K562 (cell line): ENCODE measurements around the gene DYRK2. TPM values are rescaled to one million over a fixed set of nuclear protein-coding genes. Genes with fewer than 3 reads are reported as not detected.
A peak's percentile ranks its signal among the peaks of the same experiment; 100 is the strongest.

ENCODE experiments used
- ATAC-seq: fragments of 200-7000 bp; cut with Tn5 transposase; 3 replicates; pipeline ENCODE4 v1.9.1; 2020; ENCODE audit warnings: moderate library complexity
- BruUV-seq: library from RNA; stranded (reverse); fragments of 400-500 nt; replicated peaks from 2 replicates; lab custom pipeline; 2021; lab: Mats Ljungman, UMichigan
- CTCF ChIA-PET: fragments of 300-600 bp; formaldehyde crosslinking; extraction: SDS; loops from one replicate; lab custom pipeline; 2021; ENCODE audit warnings: low intra/inter-chr PET ratio; lab: Yijun Ruan, JAX
- POLR2A ChIA-PET: fragments of 300-600, 350-650 bp; sonication (Branson Sonifier 250); formaldehyde crosslinking; extraction: SDS; loops from one replicate; lab custom pipeline; 2021; ENCODE audit warnings: antibody characterized with exemption, inconsistent platforms; lab: Yijun Ruan, JAX
- DNase-seq, 4 experiments: peaks; one replicate each; pipeline versions ENCODE4 v3.0.0 to v3.0.0-alpha.2; 2011 to 2018; ENCODE audit warnings: low spot score in 3 of 4, mixed read lengths in 3 of 4; ENCODE audit errors: extremely low read depth in 1 of 4
- FAIRE-seq: peaks from 2 replicates; lab custom pipeline; 2011; peaks lifted over from hg19 to GRCh38; lab: Jason Lieb, UNC
- H2AFZ ChIP-seq: 2 replicates; pipeline ENCODE4 v1.6.0; 2011; ENCODE audit warnings: low read depth, low read length, control low read depth, inconsistent platforms
- H3K27ac ChIP-seq: fragments of 200-600 bp; 3 replicates; pipeline ENCODE4 v1.8.0; 2011; ENCODE audit warnings: low read depth, mild to moderate bottlenecking, control low read depth, inconsistent platforms, low read length, moderate library complexity, mixed read lengths; ENCODE audit errors: extremely low read depth
- H3K27me3 ChIP-seq, 2 experiments: fragments of 300-600 bp in 1 of 2; 2 replicates in 1 of 2; 3 replicates in 1 of 2; pipeline versions ENCODE4 v1.6.0 to v1.8.0; 2011; ENCODE audit warnings: inconsistent platforms in 2 of 2, low read length in 2 of 2, mild to moderate bottlenecking in 1 of 2, mixed read lengths in 1 of 2, moderate library complexity in 1 of 2; ENCODE audit not compliant: control insufficient read depth in 2 of 2, insufficient read depth in 2 of 2
- H3K36me3 ChIP-seq: fragments of 300-600 bp; 3 replicates; pipeline ENCODE4 v1.8.0; 2011; ENCODE audit warnings: mild to moderate bottlenecking, low read length, inconsistent platforms; ENCODE audit not compliant: control insufficient read depth, insufficient read depth
- H3K4me1 ChIP-seq, 2 experiments: fragments of 200-600 bp in 1 of 2; replicated peaks in 1 of 2; 2 replicates in 1 of 2; 3 replicates in 1 of 2; pipeline versions ENCODE4 v1.5.1 to v1.8.0; 2011; ENCODE audit warnings: inconsistent platforms in 2 of 2, low read length in 2 of 2, mild to moderate bottlenecking in 1 of 2, mixed read lengths in 1 of 2, moderate library complexity in 1 of 2; ENCODE audit not compliant: control insufficient read depth in 2 of 2, insufficient read depth in 2 of 2
- H3K4me2 ChIP-seq: 2 replicates; pipeline ENCODE4 v1.6.1; 2011; ENCODE audit warnings: low read length, control low read depth, inconsistent platforms, mixed read lengths; ENCODE audit not compliant: insufficient read depth
- H3K4me3 ChIP-seq: fragments of 200-600 bp; sonication (generic), shearing (Covaris generic); 2 replicates; pipeline ENCODE4 v1.5.1; 2016; ENCODE audit warnings: control low read depth, inconsistent platforms
- H3K79me2 ChIP-seq: fragments of 200-600 bp; 3 replicates; pipeline ENCODE4 v1.8.0; 2011; ENCODE audit warnings: low read length, inconsistent platforms; ENCODE audit not compliant: control insufficient read depth, insufficient read depth
- H3K9ac ChIP-seq, 2 experiments: 2 replicates each; pipeline versions ENCODE4 v1.6.0 to v1.6.1; 2011; ENCODE audit warnings: low read depth in 2 of 2, low read length in 2 of 2, control low read depth in 1 of 2, inconsistent platforms in 1 of 2, mild to moderate bottlenecking in 1 of 2, mixed read lengths in 1 of 2; ENCODE audit not compliant: insufficient read depth in 1 of 2
- H3K9me1 ChIP-seq: one replicate; pipeline ENCODE4 v1.6.0; 2011; ENCODE audit warnings: inconsistent platforms, mild to moderate bottlenecking, low read length, moderate library complexity; ENCODE audit not compliant: control insufficient read depth, insufficient read depth
- H3K9me3 ChIP-seq: replicated peaks from 2 replicates; pipeline ENCODE4 v1.5.1; 2011; ENCODE audit warnings: low read depth, low read length, inconsistent platforms; ENCODE audit not compliant: control insufficient read depth, insufficient read depth
- H4K20me1 ChIP-seq: replicated peaks from 2 replicates; pipeline ENCODE4 v1.6.1; 2011; ENCODE audit warnings: low read length, inconsistent platforms, mixed read lengths; ENCODE audit not compliant: control insufficient read depth, insufficient read depth
- BDP1 ChIP-seq: IDR thresholded peaks from 3 replicates; pipeline ENCODE4 v1.6.1; 2011; ENCODE audit not compliant: insufficient read length, insufficient read depth
- GABPA ChIP-seq: fragments of 200-800 bp; sonication (Bioruptor generic); conservative IDR thresholded peaks from 2 replicates; pipeline ENCODE4 v1.6.1; 2016; ENCODE audit warnings: low read depth, missing genetic modification characterization, missing compliant biosample characterization
- HDAC3 ChIP-seq: fragments of 450-650 bp; IDR thresholded peaks from 2 replicates; pipeline ENCODE4 v1.6.1; 2018; ENCODE audit warnings: borderline replicate concordance, mild to moderate bottlenecking, moderate library complexity; ENCODE audit not compliant: partially characterized antibody
- NR2C2 ChIP-seq, 2 experiments: fragments of 200-800 bp in 1 of 2; sonication (Bioruptor generic) in 1 of 2; sonication (generic) in 1 of 2; formaldehyde crosslinking in 1 of 2; IDR thresholded peaks; 2 replicates each; pipeline versions ENCODE4 v1.6.1 to v1.8.0; 2016 to 2022; ENCODE audit warnings: mild to moderate bottlenecking in 1 of 2, missing compliant biosample characterization in 1 of 2, missing genetic modification characterization in 1 of 2, missing genetic modification reagents in 1 of 2
- SPI1 ChIP-seq: IDR thresholded peaks from 2 replicates; pipeline ENCODE4 v1.6.1; 2011; ENCODE audit warnings: low read depth, low read length, control low read depth, borderline replicate concordance
- ZNF395 ChIP-seq: fragments of 200-800 bp; sonication (Bioruptor generic); IDR thresholded peaks from 2 replicates; pipeline ENCODE4 v1.6.1; 2017; ENCODE audit warnings: missing genetic modification characterization, missing compliant biosample characterization
- ZNF589 ChIP-seq: fragments of 200-800 bp; sonication (Bioruptor generic); IDR thresholded peaks from 2 replicates; pipeline ENCODE4 v1.6.1; 2016; ENCODE audit warnings: low read depth, missing genetic modification characterization, missing compliant biosample characterization
- ZNF75A ChIP-seq: fragments of 450-650 bp; formaldehyde crosslinking; IDR thresholded peaks from 2 replicates; pipeline ENCODE4 v1.4.0; 2020; ENCODE audit warnings: mild to moderate bottlenecking
- whole genome bisulfite sequencing: fragments of 100-300 bp; shearing (Covaris generic); methylation state at CpG from one replicate; pipeline ENCODE4 v1.1.6; 2016; ENCODE audit warnings: low coverage, mixed read lengths; ENCODE audit not compliant: insufficient coverage; ENCODE audit errors: missing lambda C conversion rate; 5-methylcytosine and 5-hydroxymethylcytosine counted together
- in situ Hi-C: fragments of 300-500 bp; cut with MboI; formaldehyde crosslinking; loops from 4 replicates; pipeline ENCODE4 v1.15.0; 2018; ENCODE audit warnings: inconsistent platforms, mixed read lengths
- intact Hi-C: fragments of 100-400 bp; cut with micrococcal nuclease; formaldehyde crosslinking; loops from 2 replicates; pipeline ENCODE4 v1.14.2; 2022
- polyA plus RNA-seq, 8 experiments: library from polyadenylated mRNA; depleted of rRNA in 4 of 8; stranded (reverse) in 5 of 8; unstranded in 3 of 8; fragments of >200 nt; fragmentation: Nextera tagmentation in 2 of 8; fragmentation: Illumina TruSeq in 1 of 8; extraction: Ambion mirVana in 2 of 8; extraction: Trizol in 1 of 8; gene quantifications; 2 replicates each; pipeline versions ENCODE4 v1.2.1 to v1.2.3, GENCODE V29; 2011 to 2014; ENCODE audit warnings: inconsistent platforms in 1 of 8, missing spikeins in 1 of 8
- total RNA-seq, 7 experiments: library from RNA; depleted of rRNA in 6 of 7; stranded (reverse); fragments of >200 nt in 6 of 7; fragmentation: Illumina TruSeq in 2 of 7; extraction: Trizol in 2 of 7; gene quantifications; 2 replicates each; pipeline versions ENCODE4 v1.2.1 to v1.2.3, GENCODE V29; 2011 to 2021; ENCODE audit warnings: low replicate concordance in 1 of 7
- TF ChIP-seq, protein P1 (sequence below): sonication (generic); formaldehyde crosslinking; IDR thresholded peaks from 2 replicates; pipeline ENCODE4 v1.8.1; 2023; ENCODE audit warnings: missing genetic modification reagents, mild to moderate bottlenecking, borderline replicate concordance
- TF ChIP-seq, protein P2 (sequence below): fragments of 200-800 bp; sonication (Bioruptor generic); IDR thresholded peaks from 2 replicates; pipeline ENCODE4 v1.6.1; 2017; ENCODE audit warnings: missing genetic modification characterization, missing compliant biosample characterization

Gene DYRK2
- total and polyA plus RNA-seq, 9 of the 15 experiments (the other 6 are each of a cell fraction or from before 2014, with no cell fraction given) = 1.7 to 15.4 (median 8.4) TPM

GRCh38 chr12:67630373-67631088 lies 18.0 kb upstream of the DYRK2 start:
- 7% methylated on average over 7 of the region's 7 CpGs for WGBS
- peak overlapping the region; percentile 20; the same call in 1 of the 2 replicates for H2AFZ ChIP-seq
- no TSS peak for BruUV-seq
- intact Hi-C loops = no loop called here
- in situ Hi-C loops = no loop called here
- ATAC-seq = peak; percentile 81
- POLR2A ChIA-PET = no interaction called here
- no peak overlapping the region for H3K27ac ChIP-seq
- H3K9me3 ChIP-seq = no peaks in the 10 kb centered on the region
- H3K79me2 ChIP-seq = no peaks in the 10 kb centered on the region
- no peaks in the 10 kb centered on the region for H3K36me3 ChIP-seq
- DNase-seq = peak in 2 of 4 experiments; percentile 28 to 30
- no peak overlapping the region for H3K4me3 ChIP-seq
- CTCF ChIA-PET = no interaction called here
- no peak overlapping the region for H3K4me2 ChIP-seq
- no peak for FAIRE-seq
- H3K27me3 ChIP-seq = no peaks in the 10 kb centered on the region
- H3K9me1 ChIP-seq = no peaks in the 10 kb centered on the region
- no peaks in the 10 kb centered on the region for H4K20me1 ChIP-seq
- H3K4me1 ChIP-seq = no peaks in the 10 kb centered on the region; a peak in 1 of 5 replicates
- H3K9ac ChIP-seq = no peak overlapping the region
- TF ChIP-seq, protein P1, sequence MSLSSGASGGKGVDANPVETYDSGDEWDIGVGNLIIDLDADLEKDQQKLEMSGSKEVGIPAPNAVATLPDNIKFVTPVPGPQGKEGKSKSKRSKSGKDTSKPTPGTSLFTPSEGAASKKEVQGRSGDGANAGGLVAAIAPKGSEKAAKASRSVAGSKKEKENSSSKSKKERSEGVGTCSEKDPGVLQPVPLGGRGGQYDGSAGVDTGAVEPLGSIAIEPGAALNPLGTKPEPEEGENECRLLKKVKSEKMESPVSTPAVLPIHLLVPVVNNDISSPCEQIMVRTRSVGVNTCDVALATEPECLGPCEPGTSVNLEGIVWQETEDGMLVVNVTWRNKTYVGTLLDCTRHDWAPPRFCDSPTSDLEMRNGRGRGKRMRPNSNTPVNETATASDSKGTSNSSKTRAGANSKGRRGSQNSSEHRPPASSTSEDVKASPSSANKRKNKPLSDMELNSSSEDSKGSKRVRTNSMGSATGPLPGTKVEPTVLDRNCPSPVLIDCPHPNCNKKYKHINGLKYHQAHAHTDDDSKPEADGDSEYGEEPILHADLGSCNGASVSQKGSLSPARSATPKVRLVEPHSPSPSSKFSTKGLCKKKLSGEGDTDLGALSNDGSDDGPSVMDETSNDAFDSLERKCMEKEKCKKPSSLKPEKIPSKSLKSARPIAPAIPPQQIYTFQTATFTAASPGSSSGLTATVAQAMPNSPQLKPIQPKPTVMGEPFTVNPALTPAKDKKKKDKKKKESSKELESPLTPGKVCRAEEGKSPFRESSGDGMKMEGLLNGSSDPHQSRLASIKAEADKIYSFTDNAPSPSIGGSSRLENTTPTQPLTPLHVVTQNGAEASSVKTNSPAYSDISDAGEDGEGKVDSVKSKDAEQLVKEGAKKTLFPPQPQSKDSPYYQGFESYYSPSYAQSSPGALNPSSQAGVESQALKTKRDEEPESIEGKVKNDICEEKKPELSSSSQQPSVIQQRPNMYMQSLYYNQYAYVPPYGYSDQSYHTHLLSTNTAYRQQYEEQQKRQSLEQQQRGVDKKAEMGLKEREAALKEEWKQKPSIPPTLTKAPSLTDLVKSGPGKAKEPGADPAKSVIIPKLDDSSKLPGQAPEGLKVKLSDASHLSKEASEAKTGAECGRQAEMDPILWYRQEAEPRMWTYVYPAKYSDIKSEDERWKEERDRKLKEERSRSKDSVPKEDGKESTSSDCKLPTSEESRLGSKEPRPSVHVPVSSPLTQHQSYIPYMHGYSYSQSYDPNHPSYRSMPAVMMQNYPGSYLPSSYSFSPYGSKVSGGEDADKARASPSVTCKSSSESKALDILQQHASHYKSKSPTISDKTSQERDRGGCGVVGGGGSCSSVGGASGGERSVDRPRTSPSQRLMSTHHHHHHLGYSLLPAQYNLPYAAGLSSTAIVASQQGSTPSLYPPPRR (CRISPR knock-in tag) = no peak
- TF ChIP-seq ZNF395 (CRISPR knock-in tag) (no peak), SPI1 (peak; percentile 95), ZNF75A (CRISPR knock-in tag) (no peak), BDP1 (no peak), ZNF589 (CRISPR knock-in tag) (peak; percentile 51; the same call in 1 of the 2 replicates), NR2C2 (CRISPR knock-in tag; IDR thresholded peaks at IDR 0.05) (no peak), NR2C2 (tag; IDR thresholded peaks at IDR 0.05) (peak; percentile 30; the same call in 1 of the 2 replicates), GABPA (tag) (peak; percentile 78), HDAC3 (no peak)
- TF ChIP-seq, protein P2, sequence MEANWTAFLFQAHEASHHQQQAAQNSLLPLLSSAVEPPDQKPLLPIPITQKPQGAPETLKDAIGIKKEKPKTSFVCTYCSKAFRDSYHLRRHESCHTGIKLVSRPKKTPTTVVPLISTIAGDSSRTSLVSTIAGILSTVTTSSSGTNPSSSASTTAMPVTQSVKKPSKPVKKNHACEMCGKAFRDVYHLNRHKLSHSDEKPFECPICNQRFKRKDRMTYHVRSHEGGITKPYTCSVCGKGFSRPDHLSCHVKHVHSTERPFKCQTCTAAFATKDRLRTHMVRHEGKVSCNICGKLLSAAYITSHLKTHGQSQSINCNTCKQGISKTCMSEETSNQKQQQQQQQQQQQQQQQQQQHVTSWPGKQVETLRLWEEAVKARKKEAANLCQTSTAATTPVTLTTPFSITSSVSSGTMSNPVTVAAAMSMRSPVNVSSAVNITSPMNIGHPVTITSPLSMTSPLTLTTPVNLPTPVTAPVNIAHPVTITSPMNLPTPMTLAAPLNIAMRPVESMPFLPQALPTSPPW = peak; percentile 73
